Transverse colon (tissue), 4 donors: ENCODE results near the gene CRTC1. TPM values are rescaled to one million over a fixed set of nuclear protein-coding genes. Genes with fewer than 3 reads are reported as not detected.

Source experiments
- DNase-seq: peaks from one replicate; pipeline ENCODE4 v3.0.0-alpha.2; 2019
- H3K27ac ChIP-seq, 4 donors: fragments of 200-600 bp; sonication (generic); 2 replicates each; pipeline ENCODE4 v1.5.1; 2016 to 2018; ENCODE audit warnings: inconsistent platforms in 4 of 4
- H3K27me3 ChIP-seq: fragments of 200-600 bp; sonication (generic); 2 replicates; pipeline ENCODE4 v1.5.1; 2017; ENCODE audit warnings: inconsistent platforms
- H3K36me3 ChIP-seq, 4 donors: fragments of 200-600 bp; sonication (generic); 2 replicates each; pipeline ENCODE4 v1.5.1; 2017 to 2019; ENCODE audit warnings: inconsistent platforms in 4 of 4
- H3K4me1 ChIP-seq, 4 donors: fragments of 200-600 bp; sonication (generic); 2 replicates each; pipeline ENCODE4 v1.5.1; 2017 to 2020; ENCODE audit warnings: inconsistent platforms in 4 of 4
- H3K4me3 ChIP-seq, 4 donors: fragments of 200-600 bp; sonication (generic); 1 replicate in 1 of 4; 2 replicates in 3 of 4; pipeline versions ENCODE4 v1.5.1 to v1.6.1; 2017 to 2019; ENCODE audit warnings: inconsistent platforms in 4 of 4
- H3K9me3 ChIP-seq, 2 donors: fragments of 200-600 bp; sonication (generic); 2 replicates each; pipeline ENCODE4 v1.5.1; 2017 to 2019; ENCODE audit warnings: inconsistent platforms in 2 of 2
- EP300 ChIP-seq: sonication (generic); formaldehyde crosslinking; IDR thresholded peaks from one replicate; pipeline ENCODE4 v1.6.1; 2017; ENCODE audit warnings: antibody characterized with exemption, low read depth
- POLR2A ChIP-seq: fragments of 450-650 bp; IDR thresholded peaks from one replicate; pipeline ENCODE4 v1.6.1; 2016; ENCODE audit warnings: antibody characterized with exemption, mild to moderate bottlenecking, moderate library complexity
- POLR2AphosphoS5 ChIP-seq, 3 donors: sonication (generic); formaldehyde crosslinking; IDR thresholded peaks; one replicate each; pipeline ENCODE4 v1.6.1; 2016; ENCODE audit warnings: antibody characterized with exemption in 3 of 3
- WGBS, 2 donors: methylation state at CpG; one replicate each; pipeline ENCODE4 v1.1.5; 2018; ENCODE audit warnings: low coverage in 1 of 2; 5-methylcytosine and 5-hydroxymethylcytosine counted together
- in situ Hi-C, 4 donors: fragments of 200-750 bp; cut with MboI; loops; one replicate each; pipeline versions ENCODE4 v1.15.0 to v1.15.1; 2017; ENCODE audit warnings: low sequenced_read_pairs in 3 of 4, low pct_ligation_motif_present in 1 of 4, low pct_unique_long_range_greater_than_20kb in 1 of 4
- intact Hi-C: fragments of 100-400 bp; cut with DNase I; formaldehyde crosslinking; loops from one replicate; pipeline ENCODE4 v1.15.1; 2023; ENCODE audit warnings: low total_unique reads
- total RNA-seq, 4 donors: library from RNA; depleted of rRNA; stranded (reverse); fragments of >200 nt; gene quantifications; one replicate each; pipeline ENCODE4 v1.1.0, GENCODE V29; 2016
- TF ChIP-seq, protein P1 (sequence below), 5 experiments: fragments of 200-600 bp in 3 of 5; fragments of 450-650 bp in 2 of 5; sonication (generic) in 3 of 5; IDR thresholded peaks; 1 replicate in 2 of 5; 2 replicates in 3 of 5; pipeline ENCODE4 v1.5.1; 2016 to 2017; ENCODE audit warnings: antibody characterized with exemption in 5 of 5, inconsistent platforms in 3 of 5, mild to moderate bottlenecking in 2 of 5, moderate library complexity in 1 of 5

CRTC1 gene
- total RNA-seq, 4 donors from 2014 or later, result 6.2 to 17.6 (median 7.7) TPM

DNA sequence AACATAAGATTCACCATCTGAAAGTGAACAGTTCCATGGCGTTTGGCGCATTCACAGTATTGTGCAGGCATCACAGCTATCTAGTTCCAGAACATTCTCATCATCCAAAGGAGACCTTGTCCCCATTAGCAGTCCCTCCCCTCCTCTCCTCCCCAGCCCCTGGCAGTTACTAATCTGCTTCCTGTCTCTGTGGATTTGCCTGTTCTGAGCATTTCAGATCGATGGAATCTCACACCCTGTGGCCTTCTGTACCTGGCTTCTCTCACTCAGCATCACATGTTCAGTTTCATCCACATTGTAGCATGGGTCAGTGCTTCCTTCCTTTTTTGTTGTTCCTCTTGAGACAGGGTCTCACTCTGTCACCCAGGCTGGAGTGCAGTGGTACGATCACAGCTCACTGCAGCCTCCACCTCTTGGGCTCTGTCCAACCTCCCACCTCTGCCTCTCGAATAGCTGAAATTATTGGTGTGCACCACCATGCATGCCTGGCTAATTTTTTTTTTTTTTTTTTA is 34.6 kb downstream of the CRTC1 start:
- WGBS, 2 donors, result 88 to 100% methylated on average over 1 to 5 of the region's 5 CpGs
- intact Hi-C loops (no loop called here), in situ Hi-C loops (no loop called here)
- H3K9me3 ChIP-seq, result no peaks in the 10 kb centered on the region
- no peak overlapping the region for H3K27ac ChIP-seq
- H3K4me3 ChIP-seq, result no peak overlapping the region
- H3K27me3 ChIP-seq, result no peaks in the 10 kb centered on the region
- DNase-seq, result no peak
- H3K36me3 ChIP-seq, result no peaks in the 10 kb centered on the region
- H3K4me1 ChIP-seq, result no peaks in the 10 kb centered on the region
- TF ChIP-seq, protein P1, sequence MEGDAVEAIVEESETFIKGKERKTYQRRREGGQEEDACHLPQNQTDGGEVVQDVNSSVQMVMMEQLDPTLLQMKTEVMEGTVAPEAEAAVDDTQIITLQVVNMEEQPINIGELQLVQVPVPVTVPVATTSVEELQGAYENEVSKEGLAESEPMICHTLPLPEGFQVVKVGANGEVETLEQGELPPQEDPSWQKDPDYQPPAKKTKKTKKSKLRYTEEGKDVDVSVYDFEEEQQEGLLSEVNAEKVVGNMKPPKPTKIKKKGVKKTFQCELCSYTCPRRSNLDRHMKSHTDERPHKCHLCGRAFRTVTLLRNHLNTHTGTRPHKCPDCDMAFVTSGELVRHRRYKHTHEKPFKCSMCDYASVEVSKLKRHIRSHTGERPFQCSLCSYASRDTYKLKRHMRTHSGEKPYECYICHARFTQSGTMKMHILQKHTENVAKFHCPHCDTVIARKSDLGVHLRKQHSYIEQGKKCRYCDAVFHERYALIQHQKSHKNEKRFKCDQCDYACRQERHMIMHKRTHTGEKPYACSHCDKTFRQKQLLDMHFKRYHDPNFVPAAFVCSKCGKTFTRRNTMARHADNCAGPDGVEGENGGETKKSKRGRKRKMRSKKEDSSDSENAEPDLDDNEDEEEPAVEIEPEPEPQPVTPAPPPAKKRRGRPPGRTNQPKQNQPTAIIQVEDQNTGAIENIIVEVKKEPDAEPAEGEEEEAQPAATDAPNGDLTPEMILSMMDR (IDR thresholded peaks at IDR 0.05), result no peak
- TF ChIP-seq POLR2AphosphoS5 (IDR thresholded peaks at IDR 0.05) (no peak), POLR2A (no peak), EP300 (no peak)

DNA sequence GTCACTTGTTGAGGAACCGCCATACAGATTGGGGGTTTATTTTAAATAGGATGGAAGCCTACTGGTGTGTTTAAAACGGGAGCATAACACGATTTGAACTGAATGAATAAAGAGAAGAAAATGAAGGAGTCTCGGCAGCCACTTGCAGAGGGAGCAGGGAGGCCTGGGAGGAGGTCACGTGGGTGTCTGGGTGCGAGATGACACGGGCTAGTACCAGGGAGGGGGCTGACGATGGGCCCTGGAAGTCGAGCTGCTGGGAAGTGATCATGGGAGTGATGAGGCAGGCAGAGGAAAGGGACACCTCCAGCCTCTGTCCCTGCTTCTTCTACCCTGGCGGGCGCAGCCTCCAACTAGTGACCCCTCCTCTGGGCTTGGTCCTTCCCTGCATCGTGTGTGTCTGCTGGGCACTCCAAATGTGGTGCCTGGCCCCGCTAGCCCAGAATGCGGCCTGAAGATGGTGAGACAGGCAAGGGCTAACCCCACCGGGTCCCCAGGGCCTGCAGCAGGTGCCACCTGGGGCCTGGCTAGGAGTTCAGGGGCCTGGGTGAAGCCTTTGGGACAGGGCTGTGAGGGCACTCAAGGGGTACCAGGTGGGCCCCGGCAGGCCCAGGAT is 35.5 kb downstream of the CRTC1 start:
- Histone ChIP-seq H3K4me3 (no peak overlapping the region), H3K4me1 (no peaks in the 10 kb centered on the region), H3K27ac (no peak overlapping the region), H3K9me3 (no peaks in the 10 kb centered on the region), H3K27me3 (no peaks in the 10 kb centered on the region), H3K36me3 (no peaks in the 10 kb centered on the region)
- no peak for DNase-seq
- intact Hi-C loops (no loop called here), in situ Hi-C loops (no loop called here)
- TF ChIP-seq POLR2AphosphoS5 (IDR thresholded peaks at IDR 0.05) (no peak), POLR2A (no peak), EP300 (no peak)
- TF ChIP-seq, protein P1 (IDR thresholded peaks at IDR 0.05), result no peak
- WGBS, 2 donors, result 87 to 90% methylated on average over 5 to 16 of the region's 16 CpGs

DNA sequence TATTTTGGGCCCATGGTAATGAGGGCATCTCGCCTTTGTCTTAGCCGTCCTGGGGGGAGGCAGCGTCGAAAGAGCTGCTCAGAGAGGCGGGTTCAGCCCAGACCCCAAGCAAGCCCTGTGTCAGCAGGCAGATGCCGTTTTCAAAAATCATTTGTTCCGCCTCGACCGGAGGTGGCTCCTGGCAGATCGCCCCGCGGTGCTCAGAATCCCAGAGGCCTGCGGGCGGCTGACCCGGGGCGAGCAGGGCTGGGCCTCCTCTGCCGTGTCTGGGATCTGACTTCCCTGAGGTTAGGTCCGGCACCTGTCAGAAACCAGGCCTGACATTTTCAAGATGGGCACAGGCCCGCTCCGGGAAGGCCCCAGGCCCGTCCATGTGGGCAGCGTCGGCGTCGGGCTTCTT is 36.1 kb downstream of the CRTC1 start:
- DNase-seq, result no peak
- WGBS, 2 donors, result 92% methylated on average over 23 of the region's 25 CpGs; no CpG with 5 or more reads in 1 of the 2 donors
- Histone ChIP-seq H3K4me1 (no peaks in the 10 kb centered on the region), H3K27me3 (no peaks in the 10 kb centered on the region), H3K27ac (no peak overlapping the region), H3K9me3 (no peaks in the 10 kb centered on the region), H3K4me3 (no peak overlapping the region), H3K36me3 (no peaks in the 10 kb centered on the region)
- no peak for TF ChIP-seq POLR2A
- TF ChIP-seq, protein P1 (IDR thresholded peaks at IDR 0.05), result no peak
- TF ChIP-seq POLR2AphosphoS5 (IDR thresholded peaks at IDR 0.05), result no peak
- no peak for TF ChIP-seq EP300
- in situ Hi-C loops (no loop called here), intact Hi-C loops (no loop called here)

DNA sequence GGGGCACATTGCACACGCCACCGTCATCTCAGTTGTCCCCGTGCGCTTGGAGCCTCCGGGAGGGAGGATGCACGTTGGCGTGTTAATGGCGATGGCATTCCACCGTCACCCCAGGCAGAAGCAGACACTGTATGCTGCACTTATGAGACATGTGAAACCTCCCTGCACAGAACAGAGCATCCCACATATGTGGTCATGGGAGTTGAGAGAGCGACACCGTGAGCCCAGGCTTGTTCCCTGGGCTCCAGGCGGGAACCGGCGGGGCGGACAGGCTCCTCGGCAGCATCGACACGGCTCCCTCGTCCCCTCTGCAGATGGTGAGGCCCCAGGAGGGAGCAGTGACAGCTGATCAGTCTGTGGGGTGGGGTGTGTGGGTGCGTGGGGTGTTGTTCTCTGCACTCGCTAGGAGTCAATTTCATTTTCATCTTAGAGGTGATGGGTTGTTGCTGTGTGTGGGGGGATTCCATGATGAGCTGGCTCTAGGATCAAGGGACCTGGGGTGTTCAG is 40.4 kb downstream of the CRTC1 start:
- no peak for TF ChIP-seq POLR2AphosphoS5 (IDR thresholded peaks at IDR 0.05)
- no peak for TF ChIP-seq EP300
- no peak for TF ChIP-seq POLR2A
- TF ChIP-seq, protein P1 (IDR thresholded peaks at IDR 0.05), result no peak
- Histone ChIP-seq H3K4me1 (no peaks in the 10 kb centered on the region), H3K9me3 (no peaks in the 10 kb centered on the region), H3K27ac (no peak overlapping the region), H3K36me3 (no peaks in the 10 kb centered on the region), H3K4me3 (no peak overlapping the region), H3K27me3 (no peaks in the 10 kb centered on the region)
- WGBS, 2 donors, result 88% methylated on average over 21 of the region's 21 CpGs; no CpG with 5 or more reads in 1 of the 2 donors
- in situ Hi-C loops (no loop called here), intact Hi-C loops (no loop called here)
- DNase-seq, result no peak
